SU-DHL-6 (cell line): ENCODE measurements around the gene MYRFL.

Experiments
- H2AFZ ChIP-seq: fragments of 200-600 bp; sonication (generic); 2 replicates; pipeline ENCODE4 v1.6.1; 2014; ENCODE audit warnings: low read depth, mild to moderate bottlenecking, moderate library complexity, mixed read lengths, antibody characterized with exemption, low read length; ENCODE audit not compliant: severe bottlenecking
- H3F3A ChIP-seq: fragments of 200-600 bp; shearing (Covaris generic); 2 replicates; pipeline ENCODE4 v1.6.0; 2016; ENCODE audit warnings: antibody characterized with exemption, mild to moderate bottlenecking; ENCODE audit not compliant: insufficient read depth
- H3K27ac ChIP-seq: fragments of 200-600 bp; sonication (generic); 2 replicates; pipeline ENCODE4 v1.5.1; 2016; ENCODE audit warnings: low read depth, mild to moderate bottlenecking, low read length, moderate library complexity, mixed read lengths
- H3K27me3 ChIP-seq: fragments of 200-600 bp; sonication (generic), shearing (Covaris generic); 2 replicates; pipeline ENCODE4 v1.6.0; 2014; ENCODE audit warnings: mild to moderate bottlenecking, low read length
- H3K36me3 ChIP-seq: fragments of 200-600 bp; sonication (generic); 2 replicates; pipeline ENCODE4 v1.6.1; 2014; ENCODE audit warnings: mild to moderate bottlenecking, low read length, mixed read lengths
- H3K4me2 ChIP-seq: fragments of 300-600, 200-600 bp; shearing (Covaris generic), sonication (generic); 2 replicates; pipeline ENCODE4 v1.6.0; 2014; ENCODE audit warnings: low read length, low read depth, mild to moderate bottlenecking; ENCODE audit not compliant: poor library complexity, severe bottlenecking
- H3K4me3 ChIP-seq: fragments of 200-600 bp; sonication (generic); 2 replicates; pipeline ENCODE4 v1.5.1; 2014; ENCODE audit warnings: antibody characterized with exemption, low read length, mild to moderate bottlenecking, mixed read lengths; ENCODE audit not compliant: insufficient read depth, poor library complexity, severe bottlenecking
- H3K79me2 ChIP-seq: fragments of 200-600 bp; sonication (generic); 2 replicates; pipeline ENCODE4 v1.6.1; 2014; ENCODE audit warnings: mild to moderate bottlenecking, low read length, moderate library complexity; ENCODE audit not compliant: insufficient read depth
- H3K9ac ChIP-seq: fragments of 200-600 bp; sonication (generic); 2 replicates; pipeline ENCODE4 v1.7.0; 2014; ENCODE audit warnings: mild to moderate bottlenecking, low read length
- H3K9me2 ChIP-seq: fragments of 200-600 bp; sonication (generic); replicated peaks from 2 replicates; pipeline ENCODE4 v1.6.1; 2014; ENCODE audit warnings: low read length; ENCODE audit not compliant: insufficient read depth
- H3K9me3 ChIP-seq: fragments of 200-600 bp; sonication (generic); 2 replicates; pipeline ENCODE4 v1.6.1; 2014; ENCODE audit warnings: low read length, mixed read lengths; ENCODE audit not compliant: insufficient read depth
- H4K20me1 ChIP-seq: fragments of 200-600 bp; sonication (generic); 2 replicates; pipeline ENCODE4 v1.6.1; 2014; ENCODE audit warnings: low read depth, mild to moderate bottlenecking, antibody characterized with exemption, low read length, moderate library complexity, mixed read lengths
- CTCF ChIP-seq: fragments of 200-600 bp; sonication (generic); IDR thresholded peaks from one replicate; pipeline ENCODE4 v1.5.1; 2017; ENCODE audit warnings: antibody characterized with exemption, mild to moderate bottlenecking, low read length, moderate library complexity; ENCODE audit not compliant: insufficient read depth, poor library complexity, severe bottlenecking
- EZH2phosphoT487 ChIP-seq: fragments of 200-600 bp; sonication (generic), shearing (Covaris generic); conservative IDR thresholded peaks from 2 replicates; pipeline ENCODE4 v1.6.1; 2018; ENCODE audit warnings: mild to moderate bottlenecking, antibody characterized with exemption, low read length, moderate library complexity, mixed read lengths

Gene MYRFL

GRCh38 chr12:69994724-69995173, 169.7 kb downstream of the MYRFL start:
- H3K36me3 ChIP-seq: no peaks in the 10 kb centered on the region
- no peak overlapping the region for H3K4me2 ChIP-seq
- no peaks in the 10 kb centered on the region for H3K9me3 ChIP-seq
- H3K27ac ChIP-seq: no peak overlapping the region
- no peak overlapping the region for H2AFZ ChIP-seq
- H3F3A ChIP-seq: peaks cover 4% of the 10 kb centered on the region; the same call in 1 of the 2 replicates
- H3K9ac ChIP-seq: no peak overlapping the region
- H3K79me2 ChIP-seq: no peaks in the 10 kb centered on the region
- H3K4me3 ChIP-seq: no peak overlapping the region
- no peaks in the 10 kb centered on the region for H3K27me3 ChIP-seq
- no peaks in the 10 kb centered on the region for H3K9me2 ChIP-seq
- no peaks in the 10 kb centered on the region for H4K20me1 ChIP-seq
- TF ChIP-seq CTCF: no peak
- no peak for TF ChIP-seq EZH2phosphoT487

- Histone ChIP-seq H3K9me3 (no peaks in the 10 kb centered on the region), H3K9me2 (no peaks in the 10 kb centered on the region), H3K27me3 (no peaks in the 10 kb centered on the region), H3K36me3 (no peaks in the 10 kb centered on the region), H3K4me3 (no peak overlapping the region), H3K4me2 (no peak overlapping the region), H3K79me2 (no peaks in the 10 kb centered on the region), H3K9ac (no peak overlapping the region), H4K20me1 (no peaks in the 10 kb centered on the region), H3F3A (peaks cover 4% of the 10 kb centered on the region; the same call in 1 of the 2 replicates), H3K27ac (no peak overlapping the region), H2AFZ (no peak overlapping the region)
- TF ChIP-seq CTCF (no peak), EZH2phosphoT487 (no peak)
Measured at GRCh38 chr12:69996241-69996640, 171.2 kb downstream of the MYRFL start.

- H3K4me2 ChIP-seq: no peak overlapping the region
- no peak overlapping the region for H2AFZ ChIP-seq
- peaks cover 4% of the 10 kb centered on the region; the same call in 1 of the 2 replicates for H3F3A ChIP-seq
- TF ChIP-seq CTCF: no peak
- no peak for TF ChIP-seq EZH2phosphoT487
- no peaks in the 10 kb centered on the region for H3K36me3 ChIP-seq
- H4K20me1 ChIP-seq: no peaks in the 10 kb centered on the region
- H3K27ac ChIP-seq: no peak overlapping the region
- no peak overlapping the region for H3K4me3 ChIP-seq
- no peak overlapping the region for H3K9ac ChIP-seq
- no peaks in the 10 kb centered on the region for H3K27me3 ChIP-seq
- no peaks in the 10 kb centered on the region for H3K9me2 ChIP-seq
- no peaks in the 10 kb centered on the region for H3K9me3 ChIP-seq
- H3K79me2 ChIP-seq: no peaks in the 10 kb centered on the region
Measured at GRCh38 chr12:69996722-69997121, 171.7 kb downstream of the MYRFL start.
